SK-N-SH (cell line): ENCODE data around the gene PHGDH.

Experiments used
- CHD2 ChIP-seq: fragments of 150-350 bp; IDR thresholded peaks from 2 replicates; pipeline ENCODE4 v1.6.1; 2018; ENCODE audit warnings: low read length; ENCODE audit not compliant: partially characterized antibody
- CTCF ChIP-seq: fragments of 200-600 bp; sonication (generic); IDR thresholded peaks from 2 replicates; pipeline ENCODE4 v1.6.1; 2017; ENCODE audit warnings: antibody characterized with exemption, mild to moderate bottlenecking, moderate library complexity
- FOXM1 ChIP-seq: IDR thresholded peaks from 2 replicates; pipeline ENCODE4 v1.4.0; 2012; ENCODE audit warnings: low read depth, mild to moderate bottlenecking
- JUND ChIP-seq: IDR thresholded peaks from 2 replicates; pipeline ENCODE4 v1.4.0; 2012
- MAX ChIP-seq: IDR thresholded peaks from 2 replicates; pipeline ENCODE4 v1.4.0; 2012; ENCODE audit warnings: low read depth
- NRF1 ChIP-seq: IDR thresholded peaks from 2 replicates; pipeline ENCODE4 v1.6.1; 2012; ENCODE audit warnings: low read depth, mild to moderate bottlenecking, low read length
- POLR2AphosphoS5 ChIP-seq: IDR thresholded peaks from 2 replicates; pipeline ENCODE4 v1.6.1; 2012; ENCODE audit warnings: low read depth, low read length
- SIN3A ChIP-seq: IDR thresholded peaks from 2 replicates; pipeline ENCODE4 v1.6.1; 2012; ENCODE audit warnings: low read depth, mild to moderate bottlenecking, low read length, moderate library complexity, borderline replicate concordance
- TF ChIP-seq, protein P1 (sequence below): fragments of 150-350 bp; IDR thresholded peaks from 2 replicates; pipeline ENCODE4 v1.6.1; 2016; ENCODE audit warnings: mild to moderate bottlenecking, low read depth, low read length
- TF ChIP-seq, protein P2 (sequence below): IDR thresholded peaks from 2 replicates; pipeline ENCODE4 v1.4.0; 2012; ENCODE audit warnings: low read depth, borderline replicate concordance

GRCh38 chr1:119737040-119737682 lies 25.4 kb downstream of the PHGDH start:
- no peak for TF ChIP-seq SIN3A
- TF ChIP-seq NRF1, result no peak
- no peak for TF ChIP-seq POLR2AphosphoS5
- no peak for TF ChIP-seq JUND
- no peak for TF ChIP-seq CHD2
- TF ChIP-seq, protein P1, sequence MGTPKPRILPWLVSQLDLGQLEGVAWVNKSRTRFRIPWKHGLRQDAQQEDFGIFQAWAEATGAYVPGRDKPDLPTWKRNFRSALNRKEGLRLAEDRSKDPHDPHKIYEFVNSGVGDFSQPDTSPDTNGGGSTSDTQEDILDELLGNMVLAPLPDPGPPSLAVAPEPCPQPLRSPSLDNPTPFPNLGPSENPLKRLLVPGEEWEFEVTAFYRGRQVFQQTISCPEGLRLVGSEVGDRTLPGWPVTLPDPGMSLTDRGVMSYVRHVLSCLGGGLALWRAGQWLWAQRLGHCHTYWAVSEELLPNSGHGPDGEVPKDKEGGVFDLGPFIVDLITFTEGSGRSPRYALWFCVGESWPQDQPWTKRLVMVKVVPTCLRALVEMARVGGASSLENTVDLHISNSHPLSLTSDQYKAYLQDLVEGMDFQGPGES, result no peak
- no peak for TF ChIP-seq CTCF
- no peak for TF ChIP-seq MAX
- TF ChIP-seq, protein P2, sequence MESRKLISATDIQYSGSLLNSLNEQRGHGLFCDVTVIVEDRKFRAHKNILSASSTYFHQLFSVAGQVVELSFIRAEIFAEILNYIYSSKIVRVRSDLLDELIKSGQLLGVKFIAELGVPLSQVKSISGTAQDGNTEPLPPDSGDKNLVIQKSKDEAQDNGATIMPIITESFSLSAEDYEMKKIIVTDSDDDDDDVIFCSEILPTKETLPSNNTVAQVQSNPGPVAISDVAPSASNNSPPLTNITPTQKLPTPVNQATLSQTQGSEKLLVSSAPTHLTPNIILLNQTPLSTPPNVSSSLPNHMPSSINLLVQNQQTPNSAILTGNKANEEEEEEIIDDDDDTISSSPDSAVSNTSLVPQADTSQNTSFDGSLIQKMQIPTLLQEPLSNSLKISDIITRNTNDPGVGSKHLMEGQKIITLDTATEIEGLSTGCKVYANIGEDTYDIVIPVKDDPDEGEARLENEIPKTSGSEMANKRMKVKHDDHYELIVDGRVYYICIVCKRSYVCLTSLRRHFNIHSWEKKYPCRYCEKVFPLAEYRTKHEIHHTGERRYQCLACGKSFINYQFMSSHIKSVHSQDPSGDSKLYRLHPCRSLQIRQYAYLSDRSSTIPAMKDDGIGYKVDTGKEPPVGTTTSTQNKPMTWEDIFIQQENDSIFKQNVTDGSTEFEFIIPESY, result no peak
- TF ChIP-seq FOXM1, result no peak
